Activated CD4-positive, alpha-beta T cell treated with anti-CD3 and anti-CD28 coated beads for 4 hours (primary cell): ENCODE results near the gene CACNA1B.
"Not testable (repeated sequence)": the region's sequence is repeated elsewhere in the genome, so short reads cannot be mapped to it uniquely, and the experiment has no call there.

ENCODE experiments used
- DNase-seq, 2 donors: peaks; one replicate each; pipeline ENCODE4 v3.0.0-alpha.2; 2020

The CACNA1B gene

GRCh38 chr9:137877506-137878122, at the start of gene CACNA1B:
Gene CACNA1B (plus strand): TSS chr9:137877782. CDS start chr9:137877934, 152 bp downstream.
- not testable (repeated sequence) for DNase-seq

GRCh38 chr9:137827908-137828526, 49.6 kb upstream of the CACNA1B start:
- no peak for DNase-seq

GRCh38 chr9:137828527-137829259, 48.9 kb upstream of the CACNA1B start:
- DNase-seq = no peak

GRCh38 chr9:137829260-137829996, 48.2 kb upstream of the CACNA1B start:
- DNase-seq = no peak

- DNase-seq = no peak
Observed at GRCh38 chr9:137832191-137832700, 45.3 kb upstream of the CACNA1B start.

- DNase-seq = no peak
Observed at GRCh38 chr9:137832830-137833590, 44.6 kb upstream of the CACNA1B start.

- DNase-seq = no peak
Observed at GRCh38 chr9:137833721-137834613, 43.6 kb upstream of the CACNA1B start.

- DNase-seq = no peak
Observed at GRCh38 chr9:137834846-137835546, 42.6 kb upstream of the CACNA1B start.

- no peak for DNase-seq
Observed at GRCh38 chr9:137836151-137836830, 41.3 kb upstream of the CACNA1B start.

- DNase-seq = no peak
Observed at GRCh38 chr9:137836831-137837241, 40.7 kb upstream of the CACNA1B start.

GRCh38 chr9:137837345-137838278, 40.0 kb upstream of the CACNA1B start:
- no peak for DNase-seq

GRCh38 chr9:137838576-137838975, 39.0 kb upstream of the CACNA1B start:
- DNase-seq = no peak

- no peak for DNase-seq
Observed at GRCh38 chr9:137843355-137843754, 34.2 kb upstream of the CACNA1B start.

- no peak for DNase-seq
Observed at GRCh38 chr9:137851516-137852267, 25.9 kb upstream of the CACNA1B start.

- no peak for DNase-seq
Observed at GRCh38 chr9:137853392-137853995, 24.1 kb upstream of the CACNA1B start.

GRCh38 chr9:137860361-137860760, 17.2 kb upstream of the CACNA1B start:
- DNase-seq = no peak

- DNase-seq = no peak
Observed at GRCh38 chr9:137865581-137866145, 11.9 kb upstream of the CACNA1B start.
